ENCODE results near the gene ABI3BP. TPM values are rescaled to one million over a fixed set of nuclear protein-coding genes. Genes with fewer than 3 reads are reported as not detected.

The ABI3BP gene
- total RNA-seq, 1 experiment from 2014 or later: 0.74 TPM

- Mint-ChIP-seq H3K36me3 (no peaks in the 10 kb centered on the region), H3K4me3 (no peak overlapping the region), H3K27me3 (ENCODE audit: low read depth) (no peaks in the 10 kb centered on the region), H3K27ac (no peak overlapping the region), H3K4me1 (no peaks in the 10 kb centered on the region), H3K9me3 (peaks cover 8% of the 10 kb centered on the region; the same call in 1 of the 2 replicates)
- TF ChIP-seq TEAD1 (CRISPR knock-in tag; IDR thresholded peaks at IDR 0.05) (no peak), ZNF512 (CRISPR knock-in tag; IDR thresholded peaks at IDR 0.05; ENCODE audit: borderline replicate concordance) (no peak), ZNF425 (CRISPR knock-in tag; conservative IDR thresholded peaks at IDR 0.05) (no peak), HMGA2 (CRISPR knock-in tag; IDR thresholded peaks at IDR 0.05) (no peak), ERG (CRISPR knock-in tag; IDR thresholded peaks at IDR 0.05) (no peak)
- no peak for DNase-seq (ENCODE audit: low spot score)
- ChIA-PET CTCF (no interaction called here), POLR2A (no interaction called here)
- ATAC-seq: no peak
Observed at GRCh38 chr3:100976611-100977010, 16.6 kb downstream of the ABI3BP start.

GRCh38 chr3:100975714-100976113 is 17.5 kb downstream of the ABI3BP start:
- CTCF ChIA-PET: no interaction called here
- no peak overlapping the region for H3K27ac Mint-ChIP-seq

More at GRCh38 chr3:100975714-100976113, 17.5 kb downstream of the ABI3BP start:
- no peak for DNase-seq (ENCODE audit: low spot score)
- H3K36me3 Mint-ChIP-seq: no peaks in the 10 kb centered on the region
- H3K4me1 Mint-ChIP-seq: no peaks in the 10 kb centered on the region
- ATAC-seq: no peak
- H3K4me3 Mint-ChIP-seq: no peak overlapping the region
- H3K27me3 Mint-ChIP-seq (ENCODE audit: low read depth): no peaks in the 10 kb centered on the region
- POLR2A ChIA-PET: no interaction called here
- TF ChIP-seq FOXJ3 (CRISPR knock-in tag; IDR thresholded peaks at IDR 0.05; ENCODE audit: borderline replicate concordance) (no peak), ZBTB43 (CRISPR knock-in tag; IDR thresholded peaks at IDR 0.05) (no peak), ZNF232 (CRISPR knock-in tag; IDR thresholded peaks at IDR 0.05) (no peak), SP1 (CRISPR knock-in tag; conservative IDR thresholded peaks at IDR 0.05) (no peak), USF2 (CRISPR knock-in tag; IDR thresholded peaks at IDR 0.05) (no peak), TEAD4 (CRISPR knock-in tag; IDR thresholded peaks at IDR 0.05) (no peak), RELA (CRISPR knock-in tag; IDR thresholded peaks at IDR 0.05; ENCODE audit: borderline replicate concordance) (no peak), ZNF281 (CRISPR knock-in tag; IDR thresholded peaks at IDR 0.05) (no peak), MYBL2 (CRISPR knock-in tag; IDR thresholded peaks at IDR 0.05) (no peak), ZNF425 (CRISPR knock-in tag; conservative IDR thresholded peaks at IDR 0.05) (no peak), ETV6 (CRISPR knock-in tag; IDR thresholded peaks at IDR 0.05) (no peak), E2F1 (CRISPR knock-in tag; IDR thresholded peaks at IDR 0.05) (no peak), ELF4 (CRISPR knock-in tag; IDR thresholded peaks at IDR 0.05; ENCODE audit: low read depth) (no peak), MXD4 (CRISPR knock-in tag; IDR thresholded peaks at IDR 0.05; ENCODE audit: borderline replicate concordance) (no peak), FOXK1 (CRISPR knock-in tag; IDR thresholded peaks at IDR 0.05) (no peak), JAZF1 (CRISPR knock-in tag; IDR thresholded peaks at IDR 0.05) (no peak), GRHL2 (CRISPR knock-in tag; IDR thresholded peaks at IDR 0.05; ENCODE audit: insufficient replicate concordance, severe bottlenecking) (no peak)
- H3K9me3 Mint-ChIP-seq: peaks cover 8% of the 10 kb centered on the region; the same call in 1 of the 2 replicates
